DND-41 (cell line): ENCODE results near the gene HRH1.
A peak's percentile ranks its signal among the peaks of the same experiment; 100 is the strongest.

Experiments
- ATAC-seq: fragments of 200-7000 bp; cut with Tn5 transposase; 3 replicates; pipeline ENCODE4 v1.9.1; 2021; ENCODE audit warnings: low read depth; ENCODE audit not compliant: insufficient read depth
- DNase-seq: peaks from one replicate; pipeline ENCODE4 v3.0.0-alpha.2; 2020
- H2AFZ ChIP-seq: 2 replicates; pipeline ENCODE4 v1.6.0; 2012; ENCODE audit warnings: low read depth, low read length
- H3K27ac ChIP-seq: 2 replicates; pipeline ENCODE4 v1.5.1; 2012; ENCODE audit warnings: low read length, inconsistent platforms
- H3K27me3 ChIP-seq: fragments of 200-600 bp; sonication (generic); 2 replicates; pipeline ENCODE4 v1.6.0; 2012; ENCODE audit warnings: low read length, mild to moderate bottlenecking, inconsistent platforms; ENCODE audit not compliant: insufficient read depth, poor library complexity
- H3K36me3 ChIP-seq: 2 replicates; pipeline ENCODE4 v1.5.1; 2012; ENCODE audit warnings: low read length, inconsistent platforms; ENCODE audit not compliant: insufficient read depth
- H3K4me1 ChIP-seq: 2 replicates; pipeline ENCODE4 v1.5.1; 2012; ENCODE audit warnings: mild to moderate bottlenecking, low read length; ENCODE audit not compliant: insufficient read depth
- H3K4me2 ChIP-seq: 2 replicates; pipeline ENCODE4 v1.6.0; 2012; ENCODE audit warnings: mild to moderate bottlenecking, moderate library complexity, low read length, inconsistent platforms; ENCODE audit not compliant: insufficient read depth
- H3K4me3 ChIP-seq, 2 experiments: fragments of 200-600 bp in 1 of 2; shearing (Covaris generic) in 1 of 2; 2 replicates each; pipeline ENCODE4 v1.5.1; 2012 to 2016; ENCODE audit warnings: inconsistent platforms in 2 of 2, low read length in 2 of 2, mild to moderate bottlenecking in 2 of 2, low read depth in 1 of 2, moderate library complexity in 1 of 2
- H3K79me2 ChIP-seq: 2 replicates; pipeline ENCODE4 v1.6.0; 2012; ENCODE audit warnings: low read length, inconsistent platforms; ENCODE audit not compliant: insufficient read depth
- H3K9ac ChIP-seq: 2 replicates; pipeline ENCODE4 v1.6.0; 2012; ENCODE audit warnings: low read depth, mild to moderate bottlenecking, inconsistent platforms, low read length, moderate library complexity
- H3K9me3 ChIP-seq: 2 replicates; pipeline ENCODE4 v1.5.1; 2012; ENCODE audit warnings: low read length, moderate library complexity, mild to moderate bottlenecking, inconsistent platforms; ENCODE audit not compliant: insufficient read depth, severe bottlenecking
- H4K20me1 ChIP-seq: 2 replicates; pipeline ENCODE4 v1.6.0; 2012; ENCODE audit warnings: low read length; ENCODE audit not compliant: insufficient read depth
- CTCF ChIP-seq: IDR thresholded peaks from 2 replicates; pipeline ENCODE4 v1.5.1; 2012; ENCODE audit warnings: borderline replicate concordance, low read length, moderate library complexity, mild to moderate bottlenecking; ENCODE audit not compliant: poor library complexity, severe bottlenecking; ENCODE audit errors: extremely low read depth
- EZH2 ChIP-seq: IDR thresholded peaks from 3 replicates; pipeline ENCODE4 v1.6.1; 2012; ENCODE audit warnings: borderline replicate concordance, low read depth, mild to moderate bottlenecking, moderate library complexity, low read length, inconsistent platforms; ENCODE audit not compliant: severe bottlenecking

HRH1 gene

GRCh38 chr3:11291808-11292207 lies 137.5 kb downstream of the HRH1 start:
- peaks cover 4% of the 10 kb centered on the region; the same call in 1 of the 2 replicates for H4K20me1 ChIP-seq
- no peak overlapping the region for H3K4me3 ChIP-seq
- H3K79me2 ChIP-seq, result peaks cover 32% of the 10 kb centered on the region
- H3K9me3 ChIP-seq, result no peaks in the 10 kb centered on the region
- ATAC-seq (no peak), DNase-seq (no peak)
- H3K4me1 ChIP-seq, result peaks cover 52% of the 10 kb centered on the region
- H2AFZ ChIP-seq, result no peak overlapping the region
- no peak for TF ChIP-seq EZH2
- no peak for TF ChIP-seq CTCF
- peak overlapping the region; percentile 63 for H3K27ac ChIP-seq
- peak overlapping the region; percentile 10; the same call in 1 of the 2 replicates for H3K4me2 ChIP-seq
- H3K36me3 ChIP-seq, result no peaks in the 10 kb centered on the region; the same call in 1 of the 2 replicates
- no peaks in the 10 kb centered on the region for H3K27me3 ChIP-seq
- H3K9ac ChIP-seq, result no peak overlapping the region

- Histone ChIP-seq H4K20me1 (no peaks in the 10 kb centered on the region), H3K79me2 (peaks cover 13% of the 10 kb centered on the region), H2AFZ (no peak overlapping the region), H3K4me2 (no peak overlapping the region), H3K4me1 (no peaks in the 10 kb centered on the region), H3K36me3 (peaks cover 29% of the 10 kb centered on the region), H3K27me3 (no peaks in the 10 kb centered on the region), H3K4me3 (no peak overlapping the region), H3K9ac (no peak overlapping the region), H3K27ac (no peak overlapping the region), H3K9me3 (no peaks in the 10 kb centered on the region)
- DNase-seq (no peak), ATAC-seq (no peak)
- TF ChIP-seq CTCF (no peak), EZH2 (no peak)
These were observed 142.8 kb downstream of the HRH1 start for GRCh38 chr3:11297126-11297525.

- peaks cover 44% of the 10 kb centered on the region for H3K36me3 ChIP-seq
- 0 out of 2 replicates have a peak, but pooled peaks cover 2% of the 10 kb centered on the region for H3K4me1 ChIP-seq
- no peak overlapping the region for H2AFZ ChIP-seq
- no peak overlapping the region for H3K9ac ChIP-seq
- DNase-seq (no peak), ATAC-seq (no peak)
- H3K27me3 ChIP-seq, result no peaks in the 10 kb centered on the region
- TF ChIP-seq EZH2 (no peak), CTCF (no peak)
- H3K4me2 ChIP-seq, result no peak overlapping the region
- H4K20me1 ChIP-seq, result no peaks in the 10 kb centered on the region
- no peak overlapping the region for H3K27ac ChIP-seq
- no peaks in the 10 kb centered on the region for H3K9me3 ChIP-seq
- H3K4me3 ChIP-seq, result no peak overlapping the region
- H3K79me2 ChIP-seq, result peaks cover 8% of the 10 kb centered on the region; the same call in 1 of the 2 replicates
These were observed 146.7 kb downstream of the HRH1 start for GRCh38 chr3:11300970-11301369.

- H3K4me2 ChIP-seq, result no peak overlapping the region
- no peak for ATAC-seq
- no peak overlapping the region for H3K27ac ChIP-seq
- no peak for DNase-seq
- H4K20me1 ChIP-seq, result no peaks in the 10 kb centered on the region
- H3K36me3 ChIP-seq, result peaks cover 52% of the 10 kb centered on the region
- no peak overlapping the region for H2AFZ ChIP-seq
- no peak overlapping the region for H3K9ac ChIP-seq
- H3K4me1 ChIP-seq, result peaks cover 10% of the 10 kb centered on the region; the same call in 1 of the 2 replicates
- H3K27me3 ChIP-seq, result no peaks in the 10 kb centered on the region
- TF ChIP-seq EZH2 (no peak), CTCF (no peak)
- no peaks in the 10 kb centered on the region for H3K9me3 ChIP-seq
- H3K79me2 ChIP-seq, result no peaks in the 10 kb centered on the region
- H3K4me3 ChIP-seq, result no peak overlapping the region
These were observed 148.2 kb downstream of the HRH1 start for GRCh38 chr3:11302444-11302843.
